ENCODE results near the gene SND1.

GRCh38 chr7:127765150-127765549 is 113.2 kb downstream of the SND1 start:
- TF ChIP-seq CTCF (conservative IDR thresholded peaks at IDR 0.05 in 1 of 2, IDR thresholded peaks at IDR 0.05 in 1 of 2; ENCODE audit: low read depth in 1 of 2, low read length in 2 of 2) (no peak), EZH2 (IDR thresholded peaks at IDR 0.05; ENCODE audit: low read length, missing control alignments) (no peak)
